GM23338 (cell line): ENCODE results near the gene GNB1L.
"Not testable (repeated sequence)": the region's sequence is repeated elsewhere in the genome, so short reads cannot be mapped to it uniquely, and the experiment has no call there.

Source experiments
- JUNB ChIP-seq: IDR thresholded peaks from one replicate; pipeline ENCODE4 v1.6.1; 2016; ENCODE audit warnings: antibody characterized with exemption; ENCODE audit not compliant: unreplicated experiment
- POLR2AphosphoS5 ChIP-seq: IDR thresholded peaks from 2 replicates; pipeline ENCODE4 v1.6.1; 2016; ENCODE audit warnings: antibody characterized with exemption, low read depth
- REST ChIP-seq: IDR thresholded peaks from one replicate; pipeline ENCODE4 v1.6.1; 2018; ENCODE audit warnings: antibody characterized with exemption; ENCODE audit not compliant: unreplicated experiment
- TF ChIP-seq, protein P1 (sequence below), 2 experiments: fragments of 200-600 bp in 1 of 2; sonication (generic) in 1 of 2; conservative IDR thresholded peaks; 2 replicates each; pipeline versions ENCODE4 v1.5.1 to v1.6.1; 2016 to 2017; ENCODE audit warnings: antibody characterized with exemption in 2 of 2, low read depth in 2 of 2, mild to moderate bottlenecking in 2 of 2, moderate library complexity in 1 of 2

GRCh38 chr22:19883446-19883845, 28.8 kb upstream of the GNB1L start:
- TF ChIP-seq, protein P1, sequence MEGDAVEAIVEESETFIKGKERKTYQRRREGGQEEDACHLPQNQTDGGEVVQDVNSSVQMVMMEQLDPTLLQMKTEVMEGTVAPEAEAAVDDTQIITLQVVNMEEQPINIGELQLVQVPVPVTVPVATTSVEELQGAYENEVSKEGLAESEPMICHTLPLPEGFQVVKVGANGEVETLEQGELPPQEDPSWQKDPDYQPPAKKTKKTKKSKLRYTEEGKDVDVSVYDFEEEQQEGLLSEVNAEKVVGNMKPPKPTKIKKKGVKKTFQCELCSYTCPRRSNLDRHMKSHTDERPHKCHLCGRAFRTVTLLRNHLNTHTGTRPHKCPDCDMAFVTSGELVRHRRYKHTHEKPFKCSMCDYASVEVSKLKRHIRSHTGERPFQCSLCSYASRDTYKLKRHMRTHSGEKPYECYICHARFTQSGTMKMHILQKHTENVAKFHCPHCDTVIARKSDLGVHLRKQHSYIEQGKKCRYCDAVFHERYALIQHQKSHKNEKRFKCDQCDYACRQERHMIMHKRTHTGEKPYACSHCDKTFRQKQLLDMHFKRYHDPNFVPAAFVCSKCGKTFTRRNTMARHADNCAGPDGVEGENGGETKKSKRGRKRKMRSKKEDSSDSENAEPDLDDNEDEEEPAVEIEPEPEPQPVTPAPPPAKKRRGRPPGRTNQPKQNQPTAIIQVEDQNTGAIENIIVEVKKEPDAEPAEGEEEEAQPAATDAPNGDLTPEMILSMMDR (conservative IDR thresholded peaks at IDR 0.05; ENCODE audit: low read depth in 2 of 2): not testable (repeated sequence)
- not testable (repeated sequence) for TF ChIP-seq REST, JUNB, POLR2AphosphoS5
